IMR-90 (cell line): ENCODE results near the gene PTGER2. TPM values are rescaled to one million over a fixed set of nuclear protein-coding genes. Genes with fewer than 3 reads are reported as not detected.

Experiments
- ATAC-seq: fragments of 200-7000 bp; cut with Tn5 transposase; 2 replicates; pipeline ENCODE4 v1.9.1; 2020; ENCODE audit warnings: low read depth, mild to moderate bottlenecking, moderate library complexity
- Bru-seq: library from RNA; stranded (reverse); fragments of 400-500 nt; gene quantifications from one replicate; lab custom pipeline; 2021; lab: Mats Ljungman, UMichigan
- BruChase-seq, 2 experiments: library from RNA; stranded (reverse); fragments of 400-500 nt; gene quantifications; one replicate each; lab custom pipeline; 2021; lab: Mats Ljungman, UMichigan
- BruUV-seq: library from RNA; stranded (reverse); fragments of 400-500 nt; replicated peaks from 2 replicates; lab custom pipeline; 2021; lab: Mats Ljungman, UMichigan
- CTCF ChIA-PET: fragments of 300-600 bp; formaldehyde crosslinking; extraction: SDS; loops from one replicate; lab custom pipeline; 2021; ENCODE audit warnings: antibody characterized with exemption; lab: Yijun Ruan, JAX
- POLR2A ChIA-PET: fragments of 300-600 bp; sonication (Branson Sonifier 250); formaldehyde crosslinking; loops from one replicate; lab custom pipeline; 2022; ENCODE audit warnings: antibody characterized with exemption; ENCODE audit not compliant: unreplicated experiment; lab: Charles Lee
- DNase-seq: peaks from one replicate; pipeline ENCODE4 v3.0.0; 2013
- H2AFZ ChIP-seq: replicated peaks from 2 replicates; pipeline ENCODE3; 2013; ENCODE audit warnings: low read length, mild to moderate bottlenecking; ENCODE audit not compliant: poor library complexity
- H2AK5ac ChIP-seq: 2 replicates; pipeline ENCODE4 v1.6.1; 2013; ENCODE audit warnings: low read depth, low read length, inconsistent platforms
- H2AK9ac ChIP-seq: replicated peaks from 2 replicates; pipeline ENCODE3; 2013; ENCODE audit warnings: mild to moderate bottlenecking, low read depth, low read length, moderate library complexity; ENCODE audit not compliant: poor library complexity
- H2BK120ac ChIP-seq: 2 replicates; pipeline ENCODE4 v1.6.1; 2013; ENCODE audit warnings: low read depth, low read length, inconsistent platforms
- H2BK15ac ChIP-seq: 3 replicates; pipeline ENCODE4 v1.6.1; 2013; ENCODE audit warnings: low read depth, low read length, inconsistent platforms
- H2BK20ac ChIP-seq: 2 replicates; pipeline ENCODE4 v1.6.1; 2013; ENCODE audit warnings: low read depth, mild to moderate bottlenecking, inconsistent platforms, low read length, moderate library complexity
- H2BK5ac ChIP-seq: 2 replicates; pipeline ENCODE4 v1.6.1; 2013; ENCODE audit warnings: mild to moderate bottlenecking, low read depth, low read length, inconsistent platforms; ENCODE audit not compliant: poor library complexity, severe bottlenecking
- H3K14ac ChIP-seq: replicated peaks from 2 replicates; pipeline ENCODE4 v1.6.1; 2013; ENCODE audit warnings: low read depth, low read length, inconsistent platforms
- H3K18ac ChIP-seq: 2 replicates; pipeline ENCODE4 v1.6.1; 2013; ENCODE audit warnings: low read depth, low read length, control low read depth
- H3K23ac ChIP-seq: 2 replicates; pipeline ENCODE4 v1.6.1; 2013; ENCODE audit warnings: low read depth, low read length, inconsistent platforms
- H3K27ac ChIP-seq: 2 replicates; pipeline ENCODE4 v1.5.1; 2013; ENCODE audit warnings: mild to moderate bottlenecking, control low read depth, low read length; ENCODE audit not compliant: insufficient read depth
- H3K27me3 ChIP-seq: 2 replicates; pipeline ENCODE4 v1.6.1; 2013; ENCODE audit warnings: low read length; ENCODE audit not compliant: control insufficient read depth, insufficient read depth
- H3K36me3 ChIP-seq: 2 replicates; pipeline ENCODE4 v1.6.1; 2013; ENCODE audit warnings: low read length, mixed read lengths; ENCODE audit not compliant: control insufficient read depth, insufficient read depth
- H3K4ac ChIP-seq: 2 replicates; pipeline ENCODE4 v1.6.1; 2013; ENCODE audit warnings: low read depth, low read length, inconsistent platforms
- H3K4me1 ChIP-seq: 2 replicates; pipeline ENCODE4 v1.6.1; 2013; ENCODE audit warnings: low read length, mixed read lengths; ENCODE audit not compliant: control insufficient read depth, insufficient read depth
- H3K4me2 ChIP-seq: 2 replicates; pipeline ENCODE4 v1.6.1; 2013; ENCODE audit warnings: low read depth, mild to moderate bottlenecking, control low read depth, low read length, moderate library complexity
- H3K4me3 ChIP-seq: 2 replicates; pipeline ENCODE4 v1.5.1; 2013; ENCODE audit warnings: low read depth, mild to moderate bottlenecking, control low read depth, low read length, moderate library complexity; ENCODE audit not compliant: insufficient read depth
- H3K56ac ChIP-seq: 2 replicates; pipeline ENCODE4 v1.6.1; 2013; ENCODE audit warnings: low read length, inconsistent platforms; ENCODE audit not compliant: insufficient read depth; ENCODE audit errors: extremely low read depth
- H3K79me1 ChIP-seq, 2 experiments: 2 replicates each; pipeline ENCODE4 v1.6.1; 2013; ENCODE audit warnings: low read length in 2 of 2, inconsistent platforms in 1 of 2, low read depth in 1 of 2
- H3K9ac ChIP-seq: 2 replicates; pipeline ENCODE4 v1.6.1; 2013; ENCODE audit warnings: low read depth, low read length, control low read depth
- H3K9me1 ChIP-seq: 2 replicates; pipeline ENCODE4 v1.6.1; 2013; ENCODE audit warnings: low read length, inconsistent platforms; ENCODE audit not compliant: insufficient read depth
- H3K9me3 ChIP-seq: 2 replicates; pipeline ENCODE4 v1.6.1; 2013; ENCODE audit warnings: low read length; ENCODE audit not compliant: control insufficient read depth, insufficient read depth
- H4K20me1 ChIP-seq: 2 replicates; pipeline ENCODE4 v1.6.1; 2013; ENCODE audit warnings: low read length, inconsistent platforms; ENCODE audit not compliant: insufficient read depth
- H4K5ac ChIP-seq: 2 replicates; pipeline ENCODE4 v1.6.1; 2013; ENCODE audit warnings: mild to moderate bottlenecking, low read depth, low read length, control low read depth
- H4K8ac ChIP-seq, 2 experiments: 2 replicates each; pipeline ENCODE4 v1.6.1; 2013; ENCODE audit warnings: low read depth in 2 of 2, low read length in 2 of 2, control low read depth in 1 of 2, inconsistent platforms in 1 of 2
- H4K91ac ChIP-seq: 2 replicates; pipeline ENCODE4 v1.6.1; 2013; ENCODE audit warnings: low read depth, low read length, inconsistent platforms; ENCODE audit not compliant: insufficient read depth
- BHLHE40 ChIP-seq: fragments of 150-350 bp; IDR thresholded peaks from 2 replicates; pipeline ENCODE4 v1.6.1; 2016; ENCODE audit warnings: mild to moderate bottlenecking, low read depth, low read length
- CEBPB ChIP-seq: IDR thresholded peaks from 2 replicates; pipeline ENCODE4 v1.6.1; 2012; ENCODE audit warnings: low read depth, low read length, improper control_type of control experiment
- CHD1 ChIP-seq: IDR thresholded peaks from 2 replicates; pipeline ENCODE4 v1.6.1; 2012; ENCODE audit warnings: low read depth, low read length, improper control_type of control experiment
- FOS ChIP-seq: fragments of 150-350 bp; IDR thresholded peaks from 2 replicates; pipeline ENCODE4 v1.6.1; 2016; ENCODE audit warnings: low read depth, low read length
- MAFK ChIP-seq: IDR thresholded peaks from 2 replicates; pipeline ENCODE4 v1.6.1; 2012; ENCODE audit warnings: low read depth, low read length, improper control_type of control experiment
- MAZ ChIP-seq: IDR thresholded peaks from 2 replicates; pipeline ENCODE4 v1.6.1; 2012; ENCODE audit warnings: low read depth, mild to moderate bottlenecking, low read length, improper control_type of control experiment, moderate library complexity, borderline replicate concordance
- MXI1 ChIP-seq: IDR thresholded peaks from 2 replicates; pipeline ENCODE4 v1.6.1; 2012; ENCODE audit warnings: low read depth, mild to moderate bottlenecking, low read length, moderate library complexity, borderline replicate concordance
- NFE2L2 ChIP-seq: fragments of 150-350 bp; IDR thresholded peaks from 2 replicates; pipeline ENCODE4 v1.6.1; 2016; ENCODE audit warnings: low read depth, mild to moderate bottlenecking, low read length
- RAD21 ChIP-seq: IDR thresholded peaks from 2 replicates; pipeline ENCODE4 v1.6.1; 2012; ENCODE audit warnings: low read length, improper control_type of control experiment
- RCOR1 ChIP-seq: IDR thresholded peaks from 2 replicates; pipeline ENCODE4 v1.6.1; 2012; ENCODE audit warnings: mild to moderate bottlenecking, low read length, improper control_type of control experiment; ENCODE audit not compliant: insufficient replicate concordance
- RFX5 ChIP-seq: IDR thresholded peaks from 2 replicates; pipeline ENCODE4 v1.8.0; 2012; ENCODE audit warnings: low read depth, mild to moderate bottlenecking, low read length, moderate library complexity
- SMC3 ChIP-seq: fragments of 150-350 bp; IDR thresholded peaks from 2 replicates; pipeline ENCODE4 v1.6.1; 2016; ENCODE audit warnings: low read depth, mild to moderate bottlenecking, antibody characterized with exemption, low read length, moderate library complexity
- WGBS, 2 experiments: methylation state at CpG; one replicate each; pipeline versions ENCODE4 v1.1.5 to v1.1.7; 2013; ENCODE audit warnings: missing lambda C conversion rate in 2 of 2; ENCODE audit not compliant: insufficient read length in 1 of 2; ENCODE audit errors: extremely low coverage in 2 of 2; 5-methylcytosine and 5-hydroxymethylcytosine counted together
- dilution Hi-C: fragments of 300-500 bp; cut with HindIII; formaldehyde crosslinking; loops from one replicate; pipeline ENCODE4 v1.14.3; 2018; ENCODE audit warnings: low sequenced_read_pairs; ENCODE audit not compliant: unreplicated experiment
- in situ Hi-C: fragments of 300-500 bp; cut with MboI; formaldehyde crosslinking; loops from 3 replicates; pipeline ENCODE4 v1.14.3; 2019; ENCODE audit warnings: low sequenced_read_pairs, inconsistent platforms, mixed read lengths
- intact Hi-C: fragments of 100-400 bp; cut with micrococcal nuclease; formaldehyde crosslinking; loops from 2 replicates; pipeline ENCODE4 v1.10.0; 2022
- long read RNA-seq: library from polyadenylated mRNA; unstranded; transcript quantifications from one replicate; pipeline ENCODE4 v2.0.0, GENCODE V29; 2021; ENCODE audit not compliant: unreplicated experiment
- polyA plus RNA-seq, 3 experiments: library from polyadenylated mRNA; depleted of rRNA; stranded (reverse); fragments of >200 nt; gene quantifications; 2 replicates each; pipeline ENCODE4 v1.2.3, GENCODE V29; 2012; ENCODE audit warnings: low replicate concordance in 1 of 3
- total RNA-seq: library from RNA; depleted of rRNA; stranded (reverse); fragments of >200 nt; gene quantifications from 2 replicates; pipeline ENCODE4 v1.2.3, GENCODE V29; 2012; rRNA removed
- TF ChIP-seq, protein P1 (sequence below): conservative IDR thresholded peaks from 2 replicates; pipeline ENCODE4 v1.5.1; 2012; ENCODE audit warnings: mild to moderate bottlenecking, low read depth, low read length, improper control_type of control experiment

PTGER2 gene, protein sequence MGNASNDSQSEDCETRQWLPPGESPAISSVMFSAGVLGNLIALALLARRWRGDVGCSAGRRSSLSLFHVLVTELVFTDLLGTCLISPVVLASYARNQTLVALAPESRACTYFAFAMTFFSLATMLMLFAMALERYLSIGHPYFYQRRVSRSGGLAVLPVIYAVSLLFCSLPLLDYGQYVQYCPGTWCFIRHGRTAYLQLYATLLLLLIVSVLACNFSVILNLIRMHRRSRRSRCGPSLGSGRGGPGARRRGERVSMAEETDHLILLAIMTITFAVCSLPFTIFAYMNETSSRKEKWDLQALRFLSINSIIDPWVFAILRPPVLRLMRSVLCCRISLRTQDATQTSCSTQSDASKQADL
- total RNA-seq (24.7 and 33.6 TPM in 2 replicates), polyA plus RNA-seq (2012; rRNA removed) (58.5 and 59.4 TPM in 2 replicates), Bru-seq, nascent RNA (percentile 88 among the genes with signal in this experiment), BruChase-seq, experiment 1, labeled RNA remaining after a 6-hour chase (percentile 69 among the genes with signal in this experiment), BruChase-seq, experiment 2, labeled RNA remaining after a 2-hour chase (percentile 85 among the genes with signal in this experiment)
- polyA plus RNA-seq (2012; cell fraction: cytosol; rRNA removed), result 23.6 and 49.1 TPM in 2 replicates
- polyA plus RNA-seq (2012; cell fraction: nucleus; rRNA removed; ENCODE audit: low replicate concordance), result 12.4 and 18.8 TPM in 2 replicates
- long read RNA-seq, transcript PTGER2-201 (2 exons, 2,383 nt), result major isoform, 304 of 321 reads
- long read RNA-seq, partial matches to known transcripts, result 0 of 321 reads
- long read RNA-seq, other reads (novel, unspliced or antisense), result 15 of 321 reads

DNA sequence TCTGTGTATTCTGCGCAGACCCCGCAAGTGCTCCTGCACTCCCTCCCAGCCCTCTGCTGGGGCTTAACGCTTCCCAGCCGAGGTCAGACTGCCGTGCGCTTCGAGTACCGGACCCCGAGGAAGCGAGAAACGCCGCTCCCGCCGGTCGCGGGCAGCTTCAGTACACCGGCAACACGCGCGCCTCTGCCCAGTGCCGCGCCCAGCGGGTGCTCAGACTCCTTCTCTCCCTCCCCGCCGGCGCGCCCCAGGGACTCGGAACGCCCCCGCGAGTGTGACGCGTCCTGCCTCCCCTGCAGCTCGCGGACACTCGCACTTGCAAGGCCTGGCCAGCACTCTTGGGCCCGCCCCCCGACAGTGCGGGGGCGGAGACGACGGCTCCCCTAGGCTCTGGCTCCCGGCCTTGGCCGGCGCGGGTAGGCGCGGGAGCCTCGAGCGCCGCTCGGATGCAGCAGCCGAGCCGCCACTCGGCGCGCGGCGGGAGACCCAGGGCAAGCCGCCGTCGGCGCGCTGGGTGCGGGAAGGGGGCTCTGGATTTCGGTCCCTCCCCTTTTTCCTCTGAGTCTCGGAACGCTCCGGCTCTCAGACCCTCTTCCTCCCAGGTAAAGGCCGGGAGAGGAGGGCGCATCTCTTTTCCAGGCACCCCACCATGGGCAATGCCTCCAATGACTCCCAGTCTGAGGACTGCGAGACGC lies at the start of gene PTGER2:
TSS of gene PTGER2 (plus strand) at position 410 of the 692 bp plus-strand sequence. CDS start at position 647, 237 bp downstream.
- Histone ChIP-seq H2BK15ac (peak within 1 kb of the TSS; percentile 93), H3K9me1 (peaks cover 9% of the 10 kb centered on the region), H3K56ac (peak within 1 kb of the TSS; percentile 84), H3K27ac (peak within 1 kb of the TSS; percentile 98), H3K23ac (peak within 1 kb of the TSS; percentile 100), H3K18ac (peak within 1 kb of the TSS; percentile 92), H3K14ac (peak within 1 kb of the TSS; percentile 93), H2AK9ac (peak within 1 kb of the TSS; percentile 84), H4K8ac (peak within 1 kb of the TSS; percentile 56 to 87), H3K4ac (peak within 1 kb of the TSS; percentile 98), H2BK20ac (peak within 1 kb of the TSS; percentile 80), H3K9me3 (no peaks in the 10 kb centered on the region), H3K4me1 (peaks cover 10% of the 10 kb centered on the region), H3K4me2 (peak within 1 kb of the TSS; percentile 98), H2BK5ac (peak within 1 kb of the TSS; percentile 88), H2AFZ (peak within 1 kb of the TSS; percentile 88), H3K79me1 (peaks cover 15 to 78% of the 10 kb centered on the region in 2 experiments; a peak in 3 of 4 replicates), H2BK120ac (peak within 1 kb of the TSS; percentile 93), H4K5ac (peak within 1 kb of the TSS; percentile 79), H4K20me1 (peaks cover 5% of the 10 kb centered on the region), H3K27me3 (no peaks in the 10 kb centered on the region), H3K36me3 (peaks cover 6% of the 10 kb centered on the region; the same call in 1 of the 2 replicates), H3K4me3 (peak within 1 kb of the TSS; percentile 90), H4K91ac (peak within 1 kb of the TSS; percentile 91), H3K9ac (peak within 1 kb of the TSS; percentile 100), H2AK5ac (peak within 1 kb of the TSS; percentile 80)
- ATAC-seq (peak; percentile 88), DNase-seq (peak; percentile 97)
- POLR2A ChIA-PET, result interaction anchor here (1.4 kb wide), 1 partner anchor 144 kb away, joined by 6 read pairs; no protein-coding TSS in a partner anchor
- in situ Hi-C loops (loop anchor here (25.0 kb wide), 1 partner anchor 373 kb away; the partner anchor contains the start of gene ERO1A), intact Hi-C loops (loop anchor here (1.0 to 5.0 kb wide), 2 partner anchors 41 to 378 kb away; no protein-coding TSS in a partner anchor), dilution Hi-C loops (no loop called here)
- CTCF ChIA-PET, result no interaction called here
- no TSS peak for BruUV-seq
- 0% methylated on average over 37 of the region's 73 CpGs; no CpG with 5 or more reads in 1 of the 2 experiments for WGBS, 2 experiments
- TF ChIP-seq RAD21, result no peak; the same call in 1 of the 2 replicates
- TF ChIP-seq CEBPB, result no peak
- no peak for TF ChIP-seq CHD1
- TF ChIP-seq MAZ, result peak; percentile 94; the same call in 1 of the 2 replicates
- no peak for TF ChIP-seq RFX5
- no peak for TF ChIP-seq NFE2L2
- TF ChIP-seq BHLHE40, result no peak
- TF ChIP-seq MXI1, result peak; percentile 86; the same call in 1 of the 2 replicates
- TF ChIP-seq RCOR1, result no peak
- no peak for TF ChIP-seq FOS
- no peak; the same call in 1 of the 2 replicates for TF ChIP-seq SMC3
- TF ChIP-seq MAFK, result no peak
- TF ChIP-seq, protein P1, sequence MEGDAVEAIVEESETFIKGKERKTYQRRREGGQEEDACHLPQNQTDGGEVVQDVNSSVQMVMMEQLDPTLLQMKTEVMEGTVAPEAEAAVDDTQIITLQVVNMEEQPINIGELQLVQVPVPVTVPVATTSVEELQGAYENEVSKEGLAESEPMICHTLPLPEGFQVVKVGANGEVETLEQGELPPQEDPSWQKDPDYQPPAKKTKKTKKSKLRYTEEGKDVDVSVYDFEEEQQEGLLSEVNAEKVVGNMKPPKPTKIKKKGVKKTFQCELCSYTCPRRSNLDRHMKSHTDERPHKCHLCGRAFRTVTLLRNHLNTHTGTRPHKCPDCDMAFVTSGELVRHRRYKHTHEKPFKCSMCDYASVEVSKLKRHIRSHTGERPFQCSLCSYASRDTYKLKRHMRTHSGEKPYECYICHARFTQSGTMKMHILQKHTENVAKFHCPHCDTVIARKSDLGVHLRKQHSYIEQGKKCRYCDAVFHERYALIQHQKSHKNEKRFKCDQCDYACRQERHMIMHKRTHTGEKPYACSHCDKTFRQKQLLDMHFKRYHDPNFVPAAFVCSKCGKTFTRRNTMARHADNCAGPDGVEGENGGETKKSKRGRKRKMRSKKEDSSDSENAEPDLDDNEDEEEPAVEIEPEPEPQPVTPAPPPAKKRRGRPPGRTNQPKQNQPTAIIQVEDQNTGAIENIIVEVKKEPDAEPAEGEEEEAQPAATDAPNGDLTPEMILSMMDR, result no peak
